ENCODE data around the gene GALNT2. TPM values are rescaled to one million over a fixed set of nuclear protein-coding genes. Genes with fewer than 3 reads are reported as not detected.

GALNT2 gene
- total and polyA plus RNA-seq, 2 of the 4 experiments (the other 2 are of a cell fraction), result 50.4 to 189 TPM

GRCh38 chr1:230236301-230237008 lies 169.4 kb downstream of the GALNT2 start:
- no peak overlapping the region for H4K5ac ChIP-seq (ENCODE audit: low read depth, low read length)
- H4K20me1 ChIP-seq (ENCODE audit: insufficient read depth, low read length), result no peaks in the 10 kb centered on the region
- H4K91ac ChIP-seq (ENCODE audit: insufficient read depth, low read depth, low read length), result no peak overlapping the region
- H3K4me1 ChIP-seq (ENCODE audit: control insufficient read depth, insufficient read depth, low read length), result peaks cover 2% of the 10 kb centered on the region
- no peak overlapping the region for H3K4me2 ChIP-seq (ENCODE audit: low read depth, low read length)
- no peak overlapping the region for H2AK9ac ChIP-seq (replicated peaks; ENCODE audit: low read depth, low read length, poor library complexity)
- peaks cover 16 to 26% of the 10 kb centered on the region in 2 experiments for H3K79me1 ChIP-seq (ENCODE audit: low read depth in 1 of 2, low read length in 2 of 2)
- no peaks in the 10 kb centered on the region for H3K27me3 ChIP-seq (ENCODE audit: control insufficient read depth, insufficient read depth, low read length)
- H2BK120ac ChIP-seq (ENCODE audit: low read depth, low read length), result no peak overlapping the region
- H3K27ac ChIP-seq (ENCODE audit: insufficient read depth, low read length), result no peak overlapping the region
- H2AK5ac ChIP-seq (ENCODE audit: low read depth, low read length), result no peak overlapping the region
- no peak overlapping the region for H3K23ac ChIP-seq (ENCODE audit: low read depth, low read length)
- dilution Hi-C loops (cut with HindIII; ENCODE audit: low sequenced_read_pairs, unreplicated experiment) (no loop called here), intact Hi-C loops (cut with micrococcal nuclease) (no loop called here), in situ Hi-C loops (cut with MboI; ENCODE audit: low sequenced_read_pairs) (no loop called here)
- no peak overlapping the region for H3K4ac ChIP-seq (ENCODE audit: low read depth, low read length)
- no peaks in the 10 kb centered on the region; the same call in 1 of the 2 replicates for H3K9me3 ChIP-seq (ENCODE audit: control insufficient read depth, insufficient read depth, low read length)
- no peak overlapping the region for H2BK20ac ChIP-seq (ENCODE audit: low read depth, low read length)
- no peaks in the 10 kb centered on the region for H3K9me1 ChIP-seq (ENCODE audit: insufficient read depth, low read length)
- DNase-seq (no peak), ATAC-seq (ENCODE audit: low read depth) (no peak)
- H3K9ac ChIP-seq (ENCODE audit: low read depth, low read length), result no peak overlapping the region
- no peak overlapping the region for H2AFZ ChIP-seq (replicated peaks; ENCODE audit: low read length, poor library complexity)
- H3K4me3 ChIP-seq (ENCODE audit: insufficient read depth, low read depth, low read length), result no peak overlapping the region
- no peak overlapping the region for H3K18ac ChIP-seq (ENCODE audit: low read depth, low read length)
- no peak overlapping the region for H2BK5ac ChIP-seq (ENCODE audit: low read depth, low read length, poor library complexity, severe bottlenecking)
- BruUV-seq (replicated peaks), result no TSS peak
- no peak for TF ChIP-seq MAZ (IDR thresholded peaks at IDR 0.05; ENCODE audit: borderline replicate concordance, low read depth, low read length)
- TF ChIP-seq SMC3 (IDR thresholded peaks at IDR 0.05; ENCODE audit: low read depth, low read length), result no peak
- no peak for TF ChIP-seq RAD21 (IDR thresholded peaks at IDR 0.05; ENCODE audit: low read length)
- TF ChIP-seq MAFK (IDR thresholded peaks at IDR 0.05; ENCODE audit: low read depth, low read length), result no peak
- no peak for TF ChIP-seq RFX5 (IDR thresholded peaks at IDR 0.05; ENCODE audit: low read depth, low read length)
- TF ChIP-seq CEBPB (IDR thresholded peaks at IDR 0.05; ENCODE audit: low read depth, low read length), result no peak
- TF ChIP-seq NFE2L2 (IDR thresholded peaks at IDR 0.05; ENCODE audit: low read depth, low read length), result no peak
- CTCF ChIA-PET, result interaction anchor here (0.6 kb wide), 1 partner anchor 751 kb away, joined by 3 read pairs; no protein-coding TSS in a partner anchor
- POLR2A ChIA-PET (ENCODE audit: unreplicated experiment), result no interaction called here
- H3K36me3 ChIP-seq (ENCODE audit: control insufficient read depth, insufficient read depth, low read length), result peaks cover 11% of the 10 kb centered on the region
- H2BK15ac ChIP-seq (ENCODE audit: low read depth, low read length), result no peak overlapping the region
- no peak overlapping the region for H4K8ac ChIP-seq (ENCODE audit: low read depth in 2 of 2, low read length in 2 of 2)
- 80% methylated on average over 1 of the region's 11 CpGs; no CpG with 5 or more reads in 1 of the 2 experiments for WGBS, 2 experiments (ENCODE audit: extremely low coverage in 2 of 2, insufficient read length in 1 of 2)
- no peak overlapping the region for H3K14ac ChIP-seq (replicated peaks; ENCODE audit: low read depth, low read length)
- no peak overlapping the region for H3K56ac ChIP-seq (ENCODE audit: extremely low read depth, insufficient read depth, low read length)

All from IMR-90 (cell line).